HG03060 (cell line): ENCODE measurements around the gene GALNT15.

ENCODE experiments used
- ATAC-seq: cut with Tn5 transposase; IDR thresholded peaks from one replicate; pipeline ENCODE4 v1.9.1; 2021; ENCODE audit warnings: low read depth, moderate number of reproducible peaks; ENCODE audit not compliant: unreplicated experiment

GALNT15 gene

DNA sequence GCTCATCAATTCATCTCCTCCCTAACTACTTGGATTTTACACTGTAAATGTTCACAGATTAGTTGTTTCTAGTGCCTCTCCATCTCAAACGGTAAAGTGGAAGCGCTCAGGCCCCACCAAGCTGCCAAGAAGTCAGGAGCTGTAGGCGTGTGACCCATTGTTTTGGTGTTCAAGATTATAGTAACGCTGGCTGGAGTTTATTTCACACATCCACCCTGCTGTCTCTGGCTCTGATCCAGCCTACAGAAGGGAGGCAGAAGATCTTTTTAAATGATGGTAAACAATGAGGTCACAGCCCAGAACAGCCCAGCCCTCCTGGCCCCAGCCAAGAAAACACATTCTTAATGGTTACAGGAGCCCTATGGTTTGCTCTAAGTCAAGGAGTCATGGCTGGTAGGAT lies 25.7 kb upstream of the GALNT15 start:
- ATAC-seq: no peak

DNA sequence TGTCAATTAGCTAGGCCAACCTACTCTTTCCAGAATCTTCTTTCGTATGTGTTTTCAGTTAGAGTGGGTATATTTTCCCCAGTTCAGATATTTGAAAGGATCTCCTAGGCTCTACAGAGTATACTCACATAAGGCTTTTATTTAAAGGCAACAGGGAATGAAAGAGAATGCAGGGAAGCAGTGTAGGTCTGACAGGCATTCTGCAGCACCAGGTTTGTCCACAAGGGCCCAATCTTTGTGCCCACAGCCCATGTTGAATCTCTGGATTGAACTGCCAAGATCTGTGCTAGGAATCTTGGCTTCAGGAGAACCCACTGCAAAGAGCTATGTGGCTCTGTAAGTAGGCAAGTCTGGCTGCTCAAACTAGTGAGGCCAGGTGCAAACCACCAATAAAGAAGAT lies 24.2 kb upstream of the GALNT15 start:
- ATAC-seq: no peak

DNA sequence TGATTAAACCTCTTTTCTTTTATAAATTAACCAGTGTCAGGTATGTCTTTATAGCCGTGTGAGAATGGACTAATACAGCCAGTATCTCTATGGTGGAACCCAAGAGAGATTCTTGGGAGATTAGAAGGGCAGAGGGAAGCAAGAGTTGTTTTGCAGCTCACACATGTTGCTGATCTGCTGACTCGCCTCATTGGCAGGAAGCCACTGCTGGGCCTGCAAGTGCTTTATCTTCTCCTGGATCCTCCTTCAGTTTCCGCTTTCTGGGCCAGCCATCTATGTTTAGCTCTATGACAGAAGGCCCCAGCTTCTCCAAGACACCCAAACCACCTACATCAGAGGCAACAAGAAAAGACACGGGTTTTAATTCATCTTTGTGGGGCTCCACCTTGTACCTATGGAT lies 23.4 kb upstream of the GALNT15 start:
- ATAC-seq: no peak

DNA sequence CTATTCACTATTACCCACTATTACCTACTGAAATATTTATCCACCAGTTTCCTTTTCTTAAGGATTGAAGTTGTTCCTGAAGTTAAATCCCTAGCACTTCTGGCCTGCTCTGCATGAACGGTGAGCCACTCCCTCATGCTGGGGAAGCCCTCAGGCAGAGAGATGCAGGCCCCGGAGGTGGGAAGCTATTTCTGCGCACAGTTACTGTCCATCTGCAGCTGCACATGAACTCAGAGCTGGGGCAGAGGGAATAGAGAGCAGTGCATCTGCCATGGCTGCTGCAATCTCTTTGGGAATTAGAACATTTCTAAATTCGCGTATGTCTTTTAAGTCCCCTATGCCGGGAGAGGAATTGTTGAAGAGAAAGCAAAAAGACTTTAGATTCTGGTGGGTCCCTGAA lies 6.3 kb upstream of the GALNT15 start:
- ATAC-seq: no peak

DNA sequence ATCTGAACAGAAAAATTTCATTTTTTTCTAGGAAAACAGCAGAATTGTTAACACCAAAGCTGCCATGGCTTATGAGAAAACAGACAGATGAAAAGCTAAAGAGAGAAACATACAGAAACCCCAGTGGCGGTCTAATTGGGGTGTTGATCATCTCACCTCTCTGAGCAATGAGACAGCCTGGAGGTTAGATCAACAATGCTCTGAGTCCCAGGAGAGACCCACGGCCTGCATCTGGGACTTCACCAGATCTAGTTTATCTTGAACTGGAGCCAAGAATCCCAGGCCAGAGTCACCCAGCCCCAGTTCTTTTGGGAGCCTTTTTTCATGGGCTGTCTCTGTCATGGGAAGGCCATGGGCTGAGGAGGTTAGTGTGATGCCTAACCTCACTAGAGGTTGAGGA lies 3.5 kb upstream of the GALNT15 start:
- ATAC-seq: no peak

DNA sequence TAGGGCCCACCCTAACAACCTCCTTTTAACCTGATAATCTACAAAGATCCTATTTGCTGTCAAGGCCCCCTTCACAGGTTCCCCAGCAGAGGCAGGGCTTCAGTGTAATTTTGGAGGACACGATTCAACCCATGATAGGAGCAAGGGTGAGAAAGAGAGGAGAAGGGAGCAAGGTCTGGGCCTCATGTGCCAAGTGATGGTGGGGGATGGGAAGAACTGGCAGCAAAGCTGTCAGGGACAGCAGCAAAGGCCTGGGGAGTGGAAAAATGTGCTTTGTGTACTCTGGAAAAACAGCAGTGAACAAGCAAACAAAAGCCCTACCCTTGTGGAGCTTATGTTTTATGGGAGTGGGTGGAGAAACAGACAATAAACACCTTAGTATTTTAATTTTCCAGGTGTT lies 2.7 kb upstream of the GALNT15 start:
- ATAC-seq: no peak

DNA sequence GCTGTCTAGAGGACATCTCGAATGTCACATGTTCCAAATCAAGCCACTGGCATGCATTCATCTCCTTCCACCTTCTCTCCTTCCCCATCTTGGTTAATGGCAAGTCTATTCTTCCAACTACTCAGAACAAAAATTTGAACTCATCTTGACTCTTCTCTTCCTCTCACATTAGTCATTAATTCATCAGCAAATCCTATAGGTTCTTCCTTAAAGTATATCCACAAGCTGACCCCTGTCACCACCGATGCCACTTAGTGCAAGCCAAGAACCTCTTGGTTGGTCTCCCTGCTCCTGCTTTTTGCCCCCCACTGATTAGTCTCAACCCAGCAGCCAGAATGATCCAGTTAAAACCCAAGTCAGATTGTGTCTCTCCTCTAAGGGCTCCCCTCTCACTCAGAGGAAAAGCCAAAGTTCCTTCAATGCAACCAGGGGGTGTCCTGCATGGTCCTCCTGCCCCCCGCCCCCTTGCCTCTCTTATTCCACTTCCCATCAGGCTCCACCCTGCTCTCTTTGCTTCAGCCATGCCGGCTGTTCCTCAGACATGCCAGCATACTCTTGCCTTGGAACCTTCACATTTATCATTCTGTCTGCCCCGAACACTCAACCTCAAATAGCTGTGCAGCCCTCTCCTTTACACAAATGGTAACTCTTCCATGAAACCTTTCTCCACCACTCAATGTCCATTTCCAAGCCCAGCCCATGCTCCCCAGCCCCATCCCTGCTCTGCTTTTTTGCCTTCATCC lies 1.0 kb upstream of the GALNT15 start:
- ATAC-seq: no peak

DNA sequence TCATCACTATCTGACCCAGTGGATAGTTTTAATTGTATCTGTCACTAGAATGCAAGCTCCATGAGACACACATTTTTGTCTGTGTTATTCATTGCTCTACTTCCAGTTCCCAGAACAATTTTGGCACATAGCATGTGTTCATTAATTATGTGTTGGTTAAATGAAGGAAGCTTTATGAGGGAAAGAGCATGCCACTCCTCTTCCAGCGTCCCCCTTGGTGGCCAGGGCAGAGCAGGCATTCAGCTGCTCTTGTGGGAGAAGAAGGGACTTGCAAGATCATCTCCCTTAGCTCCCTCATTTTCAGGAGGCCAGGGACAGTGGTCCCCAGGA lies 489 bp upstream of the GALNT15 start:
- ATAC-seq: no peak

DNA sequence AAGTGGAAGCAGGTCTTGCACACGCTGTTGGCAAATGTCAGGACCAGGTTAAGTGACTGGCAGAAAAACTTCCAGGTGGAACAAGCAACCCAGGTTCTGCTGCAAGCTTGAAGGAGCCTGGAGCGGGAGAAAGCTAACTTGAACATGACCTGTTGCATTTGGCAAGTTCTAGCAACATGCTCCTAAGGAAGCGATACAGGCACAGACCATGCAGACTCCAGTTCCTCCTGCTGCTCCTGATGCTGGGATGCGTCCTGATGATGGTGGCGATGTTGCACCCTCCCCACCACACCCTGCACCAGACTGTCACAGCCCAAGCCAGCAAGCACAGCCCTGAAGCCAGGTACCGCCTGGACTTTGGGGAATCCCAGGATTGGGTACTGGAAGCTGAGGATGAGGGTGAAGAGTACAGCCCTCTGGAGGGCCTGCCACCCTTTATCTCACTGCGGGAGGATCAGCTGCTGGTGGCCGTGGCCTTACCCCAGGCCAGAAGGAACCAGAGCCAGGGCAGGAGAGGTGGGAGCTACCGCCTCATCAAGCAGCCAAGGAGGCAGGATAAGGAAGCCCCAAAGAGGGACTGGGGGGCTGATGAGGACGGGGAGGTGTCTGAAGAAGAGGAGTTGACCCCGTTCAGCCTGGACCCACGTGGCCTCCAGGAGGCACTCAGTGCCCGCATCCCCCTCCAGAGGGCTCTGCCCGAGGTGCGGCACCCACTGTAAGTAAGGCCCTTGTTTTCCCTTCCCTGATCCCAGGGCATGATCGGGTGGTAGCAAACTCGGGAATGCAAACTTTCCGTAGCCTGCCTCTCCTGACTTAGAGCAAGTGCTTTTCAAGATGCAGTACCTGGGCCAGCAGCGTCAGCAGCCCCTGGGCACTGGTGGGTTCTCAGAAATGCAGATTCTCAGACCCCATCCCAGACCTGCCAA lies 759 bp downstream of the GALNT15 start:
- no peak for ATAC-seq

DNA sequence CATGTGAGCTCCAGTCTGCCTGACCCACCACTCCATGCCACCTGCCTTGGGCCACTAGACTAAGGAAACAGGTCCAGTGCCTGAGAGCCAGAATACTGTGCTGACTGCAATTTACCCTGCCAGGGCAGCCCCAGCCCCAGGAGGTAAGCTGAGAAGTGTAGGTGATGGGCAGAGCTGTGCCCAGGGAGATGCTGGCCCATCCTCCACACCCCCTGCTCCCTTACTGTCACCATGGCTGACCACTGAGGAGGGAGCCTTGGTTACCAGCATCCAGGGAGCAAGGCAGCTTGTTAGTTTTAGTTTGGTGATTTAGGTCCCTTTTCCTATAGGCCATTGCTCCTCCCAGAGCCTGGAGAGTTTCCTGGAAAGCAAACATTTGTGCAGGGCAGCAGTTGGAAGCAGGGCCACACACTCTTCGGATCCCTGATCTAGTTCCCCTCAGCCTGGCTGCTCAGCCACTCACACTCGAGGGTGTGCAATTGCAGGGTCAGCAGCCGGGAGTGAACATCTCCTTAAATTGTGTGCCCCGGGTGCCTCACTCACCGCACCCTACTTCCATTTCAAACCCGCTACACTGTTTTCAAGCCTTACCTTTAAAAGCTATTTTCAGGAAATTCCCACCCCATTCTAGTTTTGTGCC lies 2.0 kb downstream of the GALNT15 start:
- no peak for ATAC-seq

DNA sequence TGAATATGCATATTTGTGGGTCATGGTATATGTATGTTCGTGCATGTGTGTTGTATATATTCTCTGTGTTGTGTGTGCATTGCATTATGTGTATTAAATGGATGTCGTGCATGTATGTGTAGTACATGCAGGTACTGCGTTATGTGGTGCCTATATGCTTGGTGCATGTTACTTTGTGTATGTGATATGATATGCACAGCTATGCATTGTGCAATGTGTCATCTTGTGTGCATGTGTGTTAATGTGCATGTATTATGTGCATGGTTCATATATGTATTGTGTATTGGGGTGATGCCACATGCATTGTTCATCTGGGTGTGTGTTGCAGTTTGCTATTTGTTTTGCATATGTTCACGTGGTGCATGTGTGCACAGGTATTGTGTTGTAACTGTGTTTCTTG lies 2.9 kb downstream of the GALNT15 start:
- ATAC-seq: no peak

DNA sequence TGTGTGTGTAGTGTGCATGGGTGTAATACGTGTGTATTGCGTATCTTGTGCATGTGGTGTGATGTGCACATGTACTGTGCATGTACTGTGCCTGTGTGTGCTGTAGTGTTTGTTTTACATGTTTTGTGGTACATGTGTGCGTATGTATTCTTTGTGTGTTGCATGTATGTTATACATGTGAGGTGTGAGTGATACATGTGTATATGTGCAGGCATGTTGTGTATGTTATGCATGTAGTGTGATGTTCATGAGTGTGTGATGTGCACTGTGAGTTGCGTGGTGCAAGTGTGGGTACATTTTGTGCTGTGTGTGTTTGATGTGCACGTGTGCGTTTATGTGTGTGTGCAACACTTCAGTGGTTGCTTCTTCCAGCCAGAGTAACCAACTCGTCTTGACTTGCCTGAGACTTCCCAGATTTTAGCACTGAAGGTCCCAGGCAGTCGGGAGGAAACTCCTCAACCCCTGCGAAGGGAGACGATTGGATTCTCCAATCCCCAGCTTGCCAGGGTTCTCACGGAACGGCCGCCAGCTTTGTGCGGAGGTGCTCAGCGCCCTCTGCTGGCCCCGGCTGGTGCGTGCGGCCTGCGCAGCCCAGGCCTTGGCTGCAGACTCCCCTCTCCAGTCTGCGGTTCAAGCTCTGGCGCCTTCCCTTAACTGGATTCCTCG lies 3.6 kb downstream of the GALNT15 start:
- ATAC-seq: no peak

DNA sequence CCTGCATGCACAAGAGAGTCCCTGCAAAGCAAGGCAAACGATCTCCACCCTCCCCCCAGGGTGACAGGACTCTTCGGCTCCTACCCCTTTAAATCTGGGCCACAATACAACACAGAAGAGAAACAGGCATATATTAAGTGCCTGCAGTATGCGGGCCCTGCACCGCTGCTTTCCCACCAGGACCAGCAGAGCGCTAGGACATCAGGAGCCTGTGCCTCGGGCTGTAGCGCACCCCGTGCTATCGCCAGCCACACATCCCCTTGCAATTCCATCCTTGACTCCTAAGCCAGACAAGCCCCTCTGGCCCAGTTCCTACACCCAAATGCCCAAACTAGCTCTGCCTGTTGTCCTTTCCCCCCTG lies 4.1 kb downstream of the GALNT15 start:
- ATAC-seq: no peak

DNA sequence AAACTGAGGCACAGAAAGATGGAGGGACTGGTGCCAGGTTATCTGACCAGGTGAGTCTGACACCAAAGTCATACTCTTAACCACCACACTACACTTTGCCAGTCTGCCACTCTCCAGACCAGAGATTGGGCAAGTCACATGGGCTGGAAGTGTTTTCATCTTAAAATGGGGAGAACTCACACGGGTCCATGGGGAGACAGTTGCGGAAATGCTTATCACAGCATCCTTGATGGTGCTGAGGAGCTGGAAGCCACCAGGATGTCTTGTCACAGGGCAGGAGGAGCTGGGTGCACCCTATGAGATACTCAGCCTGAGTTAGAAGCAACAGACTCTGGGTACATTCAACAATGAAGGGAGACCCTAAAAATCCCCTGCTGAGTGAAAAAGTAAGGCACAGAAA lies 4.8 kb downstream of the GALNT15 start:
- ATAC-seq: no peak

DNA sequence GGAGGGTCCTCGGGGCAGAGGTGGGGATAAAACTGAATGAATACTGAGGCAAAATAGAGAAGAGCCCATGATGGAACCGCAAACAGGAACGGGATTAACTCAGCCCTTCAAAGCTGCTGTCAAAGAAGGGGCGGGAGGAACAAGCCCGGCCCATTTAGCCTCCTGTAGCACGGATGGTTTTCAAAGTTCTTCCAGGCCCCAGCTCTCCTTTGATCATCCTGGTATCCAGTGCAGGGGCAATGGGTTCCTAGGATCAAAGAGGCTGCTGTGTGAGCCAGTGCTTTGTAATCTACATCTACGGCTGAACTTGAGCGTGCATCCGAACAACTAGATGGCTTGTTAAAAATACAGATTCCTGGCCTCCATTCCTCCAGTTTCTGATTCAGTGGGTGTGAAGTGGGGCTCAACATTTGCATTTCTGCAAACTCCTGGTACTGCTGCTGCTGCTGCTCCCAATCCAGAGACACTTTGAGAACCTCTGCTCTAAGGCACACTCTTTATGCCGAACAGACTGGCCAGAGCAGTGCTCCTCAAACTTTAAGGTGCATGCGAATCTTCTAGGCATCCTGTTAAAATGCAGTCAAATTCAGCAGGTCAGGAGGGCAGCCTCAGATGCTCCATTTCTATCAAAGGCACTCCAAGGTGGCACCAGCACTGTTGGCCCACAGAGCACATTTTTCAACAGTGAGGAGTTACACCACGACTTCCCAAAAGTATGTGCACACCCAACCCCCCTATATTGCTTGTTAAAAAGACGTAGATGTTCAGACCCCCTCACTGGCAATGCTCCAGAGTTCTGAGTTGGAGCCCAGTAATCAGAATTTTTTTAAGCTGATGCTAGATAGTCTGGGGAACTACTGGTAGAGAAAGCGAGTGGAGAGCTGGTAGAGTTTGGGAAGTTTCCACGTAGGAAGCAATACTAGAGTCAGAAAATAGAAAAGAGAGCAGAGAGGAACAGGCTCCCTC lies 5.6 kb downstream of the GALNT15 start:
- no peak for ATAC-seq

DNA sequence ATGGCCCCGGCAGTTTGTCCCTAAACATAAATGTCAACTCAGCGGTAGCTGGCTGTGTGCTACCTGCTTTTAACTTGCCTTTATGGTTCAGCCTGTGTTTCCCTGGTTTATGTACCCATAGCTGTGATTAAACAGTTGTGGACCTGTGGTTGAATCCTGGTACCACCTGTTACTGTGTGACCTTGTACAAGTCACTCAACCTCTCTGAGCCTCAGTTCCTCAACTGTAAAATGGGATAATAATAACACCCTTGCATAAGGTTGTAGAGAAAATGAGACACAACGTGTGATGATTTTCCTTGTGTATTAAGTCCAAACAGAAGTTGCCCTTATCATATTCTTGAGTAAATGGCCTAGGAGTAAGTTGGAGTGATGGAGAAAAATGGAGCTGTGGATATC lies 6.3 kb downstream of the GALNT15 start:
- ATAC-seq: no peak

DNA sequence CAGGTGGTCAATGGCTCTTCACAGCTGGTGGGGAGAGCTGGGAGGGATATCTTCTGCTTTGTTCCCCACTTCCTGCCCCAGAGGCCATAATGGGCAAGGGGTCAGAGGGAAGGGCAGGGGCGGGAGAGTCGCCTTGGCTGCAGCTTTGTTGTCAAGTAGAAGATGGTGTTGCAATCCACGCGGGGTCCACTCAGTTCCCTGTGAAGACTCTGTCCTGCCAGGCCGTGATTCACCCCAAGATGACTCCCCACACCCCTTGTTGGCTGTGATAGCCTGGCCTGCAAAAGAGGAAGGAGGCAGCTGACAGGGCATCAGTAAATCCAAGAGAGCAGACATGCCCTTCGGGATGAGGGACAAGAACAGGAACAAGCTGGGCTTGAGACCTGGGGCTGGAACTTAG lies 6.9 kb downstream of the GALNT15 start:
- ATAC-seq: no peak

DNA sequence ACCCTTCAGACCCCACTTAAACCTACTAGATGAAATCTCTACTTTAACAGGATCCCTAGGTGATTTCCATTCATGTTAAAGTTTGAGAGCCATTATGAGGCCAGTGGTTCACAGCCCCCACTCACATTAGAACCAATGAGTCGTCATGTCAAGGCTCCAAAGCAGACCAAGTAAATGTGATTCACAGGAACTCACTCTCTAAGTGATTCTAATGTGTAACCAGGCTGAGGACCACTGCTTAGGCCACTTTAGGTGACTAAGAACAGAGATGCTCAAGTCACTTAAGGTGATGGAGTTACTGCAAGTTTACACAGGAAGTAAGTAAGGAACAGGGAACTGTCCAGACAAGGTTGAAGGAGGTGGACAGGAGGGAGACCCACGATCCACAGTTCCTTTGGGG lies 7.7 kb downstream of the GALNT15 start:
- no peak for ATAC-seq

DNA sequence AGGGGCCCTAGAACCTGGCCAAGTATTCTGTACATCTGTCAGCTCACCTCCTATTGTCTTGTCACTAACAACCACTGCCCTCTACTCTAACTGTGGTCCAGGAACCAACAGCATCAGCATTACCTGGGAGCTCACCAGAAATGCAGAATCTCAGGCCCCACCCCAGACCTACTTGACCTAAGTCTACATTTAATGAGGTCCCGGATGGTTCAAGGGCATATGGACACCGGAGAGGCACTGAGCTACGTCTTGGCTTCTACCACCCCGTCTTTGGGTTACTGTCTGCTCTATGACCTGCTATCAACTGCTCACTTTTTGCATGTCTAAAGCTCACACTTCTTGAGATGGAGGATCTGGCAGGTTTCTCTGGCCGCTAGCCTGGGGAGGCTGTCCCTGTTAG lies 8.1 kb downstream of the GALNT15 start:
- ATAC-seq: no peak

DNA sequence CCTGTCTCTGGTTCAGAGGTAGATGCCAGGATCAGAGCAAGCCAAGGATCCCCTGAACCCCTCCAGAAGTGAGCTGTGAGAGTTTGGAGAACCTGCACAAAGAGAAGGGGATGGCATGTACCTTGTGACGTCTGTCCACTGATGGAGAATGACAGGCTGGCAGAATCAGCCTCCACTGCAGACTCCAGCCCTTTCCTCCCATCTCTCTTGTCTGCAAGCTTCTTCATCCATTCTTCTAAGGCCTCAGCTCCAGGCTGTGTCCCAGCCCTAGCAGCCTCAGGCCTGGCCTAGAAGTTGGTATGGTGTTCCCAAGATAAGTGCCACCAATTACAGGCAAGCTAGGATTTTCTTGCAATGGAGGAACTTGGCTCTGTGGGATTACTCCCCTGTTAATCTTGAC lies 8.6 kb downstream of the GALNT15 start:
- ATAC-seq: no peak
